GM23338 (cell line): Measurements from ENCODE around the gene COL26A1. TPM values are rescaled to one million over a fixed set of nuclear protein-coding genes. Genes with fewer than 3 reads are reported as not detected.

Source experiments
- ATAC-seq: fragments of 200-7000 bp; cut with Tn5 transposase; 3 replicates; pipeline ENCODE4 v1.9.1; 2020
- DNase-seq: peaks from one replicate; pipeline ENCODE4 v3.0.0-alpha.2; 2015; ENCODE audit warnings: low spot score
- H2AFZ ChIP-seq: fragments of 200-600 bp; sonication (generic); 2 replicates; pipeline ENCODE4 v1.8.0; 2016; ENCODE audit warnings: antibody characterized with exemption, mild to moderate bottlenecking, moderate library complexity
- H3F3A ChIP-seq: fragments of 200-600 bp; sonication (generic); replicated peaks from 2 replicates; pipeline ENCODE4 v1.8.0; 2017; ENCODE audit warnings: antibody characterized with exemption, mixed run types, low read depth
- H3K27ac ChIP-seq: fragments of 200-600 bp; sonication (generic); 2 replicates; pipeline ENCODE4 v1.6.1; 2016; ENCODE audit warnings: low read depth
- H3K27me3 ChIP-seq: fragments of 200-600 bp; sonication (generic); 2 replicates; pipeline ENCODE4 v1.8.0; 2016; ENCODE audit warnings: mild to moderate bottlenecking, mixed run types, moderate library complexity; ENCODE audit not compliant: insufficient read depth
- H3K36me3 ChIP-seq: fragments of 200-600 bp; sonication (generic); 2 replicates; pipeline ENCODE4 v1.8.0; 2016; ENCODE audit warnings: mild to moderate bottlenecking; ENCODE audit not compliant: insufficient read depth
- H3K4me1 ChIP-seq: fragments of 200-600 bp; sonication (generic); 2 replicates; pipeline ENCODE4 v1.8.0; 2016; ENCODE audit warnings: mild to moderate bottlenecking, moderate library complexity; ENCODE audit not compliant: insufficient read depth
- H3K4me2 ChIP-seq: fragments of 200-600 bp; sonication (generic); 2 replicates; pipeline ENCODE4 v1.7.1; 2017; ENCODE audit warnings: mixed run types
- H3K4me3 ChIP-seq: fragments of 200-600 bp; sonication (generic); 2 replicates; pipeline ENCODE4 v1.6.1; 2016; ENCODE audit warnings: mixed run types
- H3K79me2 ChIP-seq: fragments of 200-600 bp; sonication (generic); replicated peaks from 2 replicates; pipeline ENCODE4 v1.8.0; 2017; ENCODE audit warnings: mild to moderate bottlenecking; ENCODE audit not compliant: insufficient read depth
- H3K9me2 ChIP-seq: fragments of 200-600 bp; sonication (generic); 2 replicates; pipeline ENCODE4 v1.8.0; 2017; ENCODE audit not compliant: insufficient read depth
- H4K20me1 ChIP-seq: fragments of 200-600 bp; sonication (generic); replicated peaks from 2 replicates; pipeline ENCODE4 v1.8.0; 2017; ENCODE audit warnings: mild to moderate bottlenecking; ENCODE audit not compliant: insufficient read depth
- H3K27ac Mint-ChIP-seq: 2 replicates; pipeline ENCODE4 v1.8.0; 2020; ENCODE audit warnings: inconsistent platforms, mild to moderate bottlenecking, moderate library complexity, mixed read lengths
- H3K27me3 Mint-ChIP-seq: 3 replicates; pipeline ENCODE4 v1.8.0; 2022; ENCODE audit warnings: low read depth, mild to moderate bottlenecking, moderate library complexity, mixed read lengths, inconsistent platforms; ENCODE audit not compliant: insufficient read depth, poor library complexity
- H3K36me3 Mint-ChIP-seq: 3 replicates; pipeline ENCODE4 v1.8.0; 2021; ENCODE audit warnings: low read depth, mild to moderate bottlenecking, inconsistent platforms, moderate library complexity, mixed read lengths
- H3K4me1 Mint-ChIP-seq: 3 replicates; pipeline ENCODE4 v1.8.0; 2020; ENCODE audit warnings: mild to moderate bottlenecking, inconsistent platforms, mixed read lengths
- H3K4me3 Mint-ChIP-seq: 3 replicates; pipeline ENCODE4 v1.8.0; 2021; ENCODE audit warnings: moderate library complexity, mild to moderate bottlenecking, inconsistent platforms, mixed read lengths
- H3K9me3 Mint-ChIP-seq: 3 replicates; pipeline ENCODE4 v1.8.0; 2020; ENCODE audit warnings: moderate library complexity, mild to moderate bottlenecking, inconsistent platforms, mixed read lengths
- CREB1 ChIP-seq: fragments of 250-450 bp; sonication (Bioruptor Pico); IDR thresholded peaks from 2 replicates; pipeline ENCODE4 v1.5.0; 2020; ENCODE audit warnings: low read depth, mild to moderate bottlenecking, moderate library complexity
- CTCF ChIP-seq, 2 experiments: fragments of 200-600 bp in 1 of 2; sonication (generic) in 1 of 2; conservative IDR thresholded peaks; 2 replicates each; pipeline versions ENCODE4 v1.5.1 to v1.6.1; 2016 to 2017; ENCODE audit warnings: antibody characterized with exemption in 2 of 2, low read depth in 2 of 2, mild to moderate bottlenecking in 2 of 2, moderate library complexity in 1 of 2
- EZH2 ChIP-seq: fragments of 200-600 bp; sonication (generic); IDR thresholded peaks from one replicate; pipeline ENCODE4 v1.8.0; 2017; ENCODE audit warnings: antibody characterized with exemption, mild to moderate bottlenecking, low read depth; ENCODE audit not compliant: unreplicated experiment
- EZH2phosphoT487 ChIP-seq: fragments of 200-600 bp; sonication (generic); IDR thresholded peaks from one replicate; pipeline ENCODE4 v1.8.1; 2018; ENCODE audit warnings: antibody characterized with exemption; ENCODE audit not compliant: unreplicated experiment
- JUNB ChIP-seq: IDR thresholded peaks from one replicate; pipeline ENCODE4 v1.6.1; 2016; ENCODE audit warnings: antibody characterized with exemption; ENCODE audit not compliant: unreplicated experiment
- POLR2AphosphoS5 ChIP-seq: IDR thresholded peaks from 2 replicates; pipeline ENCODE4 v1.6.1; 2016; ENCODE audit warnings: antibody characterized with exemption, low read depth
- REST ChIP-seq: IDR thresholded peaks from one replicate; pipeline ENCODE4 v1.6.1; 2018; ENCODE audit warnings: antibody characterized with exemption; ENCODE audit not compliant: unreplicated experiment
- STAT1 ChIP-seq: IDR thresholded peaks from one replicate; pipeline ENCODE4 v1.6.1; 2016; ENCODE audit warnings: antibody characterized with exemption; ENCODE audit not compliant: unreplicated experiment
- ZNF114 ChIP-seq: fragments of 250-450 bp; sonication (Bioruptor Pico); IDR thresholded peaks from 2 replicates; pipeline ENCODE4 v1.5.0; 2020; ENCODE audit warnings: mild to moderate bottlenecking, moderate library complexity
- ZNF331 ChIP-seq: fragments of 250-450 bp; sonication (Bioruptor Pico); IDR thresholded peaks from 2 replicates; pipeline ENCODE4 v1.5.0; 2020; ENCODE audit warnings: low read depth, mild to moderate bottlenecking, moderate library complexity
- polyA plus RNA-seq: library from polyadenylated mRNA; unstranded; fragments of >200 nt; fragmentation: Nextera tagmentation; extraction: Ambion mirVana; gene quantifications from 2 replicates; pipeline ENCODE4 v1.2.1, GENCODE V29; 2016
- total RNA-seq: library from RNA; depleted of rRNA; stranded (reverse); fragments of >200 nt; shearing (Covaris generic); gene quantifications from 2 replicates; pipeline ENCODE4 v1.2.3, GENCODE V29; 2014

COL26A1 gene
- total and polyA plus RNA-seq, 2 experiments from 2014 or later, result 17.8 to 55.0 TPM

- peaks cover 32% of the 10 kb centered on the region for H3K4me1 Mint-ChIP-seq
Observed at GRCh38 chr7:101501351-101501750, 138.7 kb downstream of the COL26A1 start.

More at GRCh38 chr7:101501351-101501750, 138.7 kb downstream of the COL26A1 start:
- ATAC-seq (no peak), DNase-seq (no peak)
- H3K4me3 ChIP-seq, result no peak overlapping the region
- no peaks in the 10 kb centered on the region for H3K79me2 ChIP-seq
- H3K27me3 Mint-ChIP-seq, result peaks cover 21% of the 10 kb centered on the region
- no peak overlapping the region for H2AFZ ChIP-seq
- no peak for TF ChIP-seq CREB1
- TF ChIP-seq EZH2, result no peak
- no peak for TF ChIP-seq REST
- no peak for TF ChIP-seq EZH2phosphoT487
- TF ChIP-seq CTCF (conservative IDR thresholded peaks at IDR 0.05; ENCODE audit: low read depth in 2 of 2), result no peak
- no peak for TF ChIP-seq POLR2AphosphoS5
- no peak for TF ChIP-seq STAT1
- no peak for TF ChIP-seq ZNF114 (CRISPR knock-in tag)
- no peak for TF ChIP-seq ZNF331 (CRISPR knock-in tag)
- TF ChIP-seq JUNB, result no peak
- peaks cover 7% of the 10 kb centered on the region; the same call in 1 of the 3 replicates for H3K36me3 Mint-ChIP-seq
- no peaks in the 10 kb centered on the region for H3K9me3 Mint-ChIP-seq
- H3K27ac Mint-ChIP-seq, result no peak overlapping the region
- no peaks in the 10 kb centered on the region for H3K9me2 ChIP-seq
- H3K27me3 ChIP-seq, result no peaks in the 10 kb centered on the region
- no peaks in the 10 kb centered on the region for H4K20me1 ChIP-seq
- H3F3A ChIP-seq, result 0 out of 2 replicates have a peak, but pooled peaks cover 3% of the 10 kb centered on the region
- no peak overlapping the region for H3K4me3 Mint-ChIP-seq
- no peak overlapping the region for H3K4me2 ChIP-seq
- H3K36me3 ChIP-seq, result no peaks in the 10 kb centered on the region
- H3K27ac ChIP-seq, result no peak overlapping the region
- peaks cover 28% of the 10 kb centered on the region for H3K4me1 ChIP-seq
